HepG2 (cell line): ENCODE data around the gene ZNF507. TPM values are rescaled to one million over a fixed set of nuclear protein-coding genes. Genes with fewer than 3 reads are reported as not detected.
A peak's percentile ranks its signal among the peaks of the same experiment; 100 is the strongest.

Experiments
- ATF3 ChIP-seq: sonication (generic); formaldehyde crosslinking; IDR thresholded peaks from 2 replicates; pipeline ENCODE4 v1.4.0; 2020; ENCODE audit warnings: missing genetic modification reagents
- CHD4 ChIP-seq: fragments of 200-600 bp; sonication (generic); IDR thresholded peaks from 2 replicates; pipeline ENCODE4 v1.7.0; 2017; ENCODE audit warnings: mild to moderate bottlenecking, low read length, borderline replicate concordance
- ETS1 ChIP-seq: sonication (generic); formaldehyde crosslinking; IDR thresholded peaks from 2 replicates; pipeline ENCODE4 v1.4.0; 2020; ENCODE audit warnings: missing genetic modification reagents
- GATA4 ChIP-seq: sonication (generic); IDR thresholded peaks from 2 replicates; pipeline ENCODE4 v1.6.1; 2016; ENCODE audit warnings: antibody characterized with exemption, low read depth, borderline replicate concordance
- HDAC1 ChIP-seq: sonication (generic); formaldehyde crosslinking; IDR thresholded peaks from 2 replicates; pipeline ENCODE4 v1.5.1; 2020; ENCODE audit warnings: mild to moderate bottlenecking, missing genetic modification reagents
- HOXA3 ChIP-seq: sonication (generic); formaldehyde crosslinking; IDR thresholded peaks from 2 replicates; pipeline ENCODE4 v1.5.0; 2020; ENCODE audit warnings: missing genetic modification reagents
- JDP2 ChIP-seq: sonication (generic); formaldehyde crosslinking; IDR thresholded peaks from 2 replicates; pipeline ENCODE4 v1.8.1; 2022; ENCODE audit warnings: missing genetic modification reagents, borderline replicate concordance
- KDM2A ChIP-seq: sonication (generic); formaldehyde crosslinking; IDR thresholded peaks from 2 replicates; pipeline ENCODE4 v1.4.0; 2020; ENCODE audit warnings: low read depth, missing genetic modification reagents, borderline replicate concordance
- ONECUT2 ChIP-seq: sonication (generic); formaldehyde crosslinking; IDR thresholded peaks from 2 replicates; pipeline ENCODE4 v1.4.0; 2020; ENCODE audit warnings: missing genetic modification reagents
- SIX1 ChIP-seq: sonication (generic); formaldehyde crosslinking; IDR thresholded peaks from 2 replicates; pipeline ENCODE4 v1.4.0; 2020; ENCODE audit warnings: missing genetic modification reagents, borderline replicate concordance
- THAP8 ChIP-seq: sonication (generic); formaldehyde crosslinking; IDR thresholded peaks from 2 replicates; pipeline ENCODE4 v1.5.1; 2020; ENCODE audit warnings: missing genetic modification reagents, mild to moderate bottlenecking, borderline replicate concordance
- XRCC5 ChIP-seq: fragments of 200-400 bp; formaldehyde crosslinking; optimal IDR thresholded peaks from 2 replicates; pipeline ENCODE3; 2017; ENCODE audit warnings: mild to moderate bottlenecking, low read length
- ZBTB8A ChIP-seq: sonication (generic); formaldehyde crosslinking; IDR thresholded peaks from 2 replicates; pipeline ENCODE4 v1.4.0; 2020; ENCODE audit warnings: mild to moderate bottlenecking, low read depth, missing genetic modification reagents, borderline replicate concordance
- ZNF335 ChIP-seq: sonication (generic); formaldehyde crosslinking; IDR thresholded peaks from 2 replicates; pipeline ENCODE4 v1.4.0; 2020; ENCODE audit warnings: missing genetic modification reagents
- ZNF530 ChIP-seq: sonication (generic); formaldehyde crosslinking; IDR thresholded peaks from 2 replicates; pipeline ENCODE4 v1.5.0; 2020; ENCODE audit warnings: low read depth, mild to moderate bottlenecking, missing genetic modification reagents
- ZNF556 ChIP-seq: sonication (generic); formaldehyde crosslinking; IDR thresholded peaks from 2 replicates; pipeline ENCODE4 v1.4.0; 2020; ENCODE audit warnings: mild to moderate bottlenecking, missing genetic modification reagents, borderline replicate concordance
- ZNF609 ChIP-seq: sonication (generic); formaldehyde crosslinking; IDR thresholded peaks from 2 replicates; pipeline ENCODE4 v1.4.0; 2020; ENCODE audit warnings: mild to moderate bottlenecking, missing genetic modification reagents, borderline replicate concordance
- ZNF660 ChIP-seq: sonication (generic); formaldehyde crosslinking; IDR thresholded peaks from 2 replicates; pipeline ENCODE4 v1.5.1; 2020; ENCODE audit warnings: mild to moderate bottlenecking, low read depth, missing genetic modification reagents, borderline replicate concordance
- ZNF703 ChIP-seq: sonication (generic); formaldehyde crosslinking; IDR thresholded peaks from 2 replicates; pipeline ENCODE4 v1.5.1; 2020; ENCODE audit warnings: missing genetic modification reagents, mild to moderate bottlenecking, moderate library complexity, borderline replicate concordance
- ZNF816 ChIP-seq: sonication (generic); formaldehyde crosslinking; IDR thresholded peaks from 2 replicates; pipeline ENCODE4 v1.8.0; 2022; ENCODE audit warnings: missing genetic modification reagents, mild to moderate bottlenecking, borderline replicate concordance
- ZNF841 ChIP-seq: sonication (generic); formaldehyde crosslinking; IDR thresholded peaks from 2 replicates; pipeline ENCODE4 v1.8.1; 2023; ENCODE audit warnings: missing genetic modification reagents, borderline replicate concordance
- ZSCAN12 ChIP-seq: sonication (generic); formaldehyde crosslinking; IDR thresholded peaks from 2 replicates; pipeline ENCODE4 v1.9.0; 2021; ENCODE audit warnings: mild to moderate bottlenecking, missing genetic modification reagents
- polyA plus RNA-seq, 8 experiments: library from polyadenylated mRNA; depleted of rRNA in 3 of 8; stranded (reverse) in 7 of 8; unstranded in 1 of 8; fragments of >200 nt; fragmentation: Illumina TruSeq in 4 of 8; extraction: Trizol in 4 of 8; gene quantifications; 2 replicates each; pipeline versions ENCODE4 v1.2.1 to v1.2.3, GENCODE V29; 2011 to 2016; ENCODE audit warnings: low read depth in 4 of 8, missing spikeins in 1 of 8, mixed read lengths in 1 of 8; ENCODE audit not compliant: insufficient read depth in 1 of 8
- total RNA-seq, 5 experiments: library from RNA; depleted of rRNA; stranded (reverse); fragments of >200 nt; fragmentation: Illumina TruSeq; extraction: Trizol; gene quantifications; 2 replicates each; pipeline ENCODE4 v1.2.3, GENCODE V29; 2016; ENCODE audit warnings: low read depth in 1 of 5

ZNF507 gene
- total and polyA plus RNA-seq, 2 of the 13 experiments (the other 11 are each of a cell fraction or from before 2014, with no cell fraction given): 7.3 to 10.9 TPM

GRCh38 chr19:32345261-32346207, at the start of gene ZNF507 (continued):
- peak; percentile 60; the same call in 1 of the 2 replicates for TF ChIP-seq THAP8 (CRISPR knock-in tag)
- no peak for TF ChIP-seq ZSCAN12 (CRISPR knock-in tag)
- no peak for TF ChIP-seq ZBTB8A (CRISPR knock-in tag)
- no peak for TF ChIP-seq ZNF530
- TF ChIP-seq SIX1 (CRISPR knock-in tag): no peak
- TF ChIP-seq ZNF703 (CRISPR knock-in tag): no peak; the same call in 1 of the 2 replicates
- peak; percentile 99 for TF ChIP-seq HOXA3 (CRISPR knock-in tag)
- no peak for TF ChIP-seq ETS1 (CRISPR knock-in tag)
- TF ChIP-seq ZNF816 (CRISPR knock-in tag): 0 out of 2 replicates have a peak, but pooled peaks have one; percentile 47
- TF ChIP-seq KDM2A: peak; percentile 43
- TF ChIP-seq XRCC5: no peak
- TF ChIP-seq ZNF609: no peak; the same call in 1 of the 2 replicates
- peak; percentile 83 for TF ChIP-seq HDAC1 (CRISPR knock-in tag)
- TF ChIP-seq ZNF841: no peak
- TF ChIP-seq ATF3 (CRISPR knock-in tag): peak; percentile 35; the same call in 1 of the 2 replicates
- TF ChIP-seq GATA4: no peak
- TF ChIP-seq ZNF556: no peak; the same call in 1 of the 2 replicates
- TF ChIP-seq ONECUT2 (CRISPR knock-in tag): no peak
- no peak for TF ChIP-seq CHD4
- no peak for TF ChIP-seq ZNF335
- TF ChIP-seq ZNF660 (CRISPR knock-in tag): no peak
- TF ChIP-seq JDP2 (CRISPR knock-in tag): no peak
